NK-92 (cell line): Measurements from ENCODE around the gene DAPK1.

Source experiments
- DNase-seq: peaks from one replicate; lab custom pipeline; 2025; ENCODE audit not compliant: unreplicated experiment; lab: John Stamatoyannopoulos, UW

Gene DAPK1

DNA sequence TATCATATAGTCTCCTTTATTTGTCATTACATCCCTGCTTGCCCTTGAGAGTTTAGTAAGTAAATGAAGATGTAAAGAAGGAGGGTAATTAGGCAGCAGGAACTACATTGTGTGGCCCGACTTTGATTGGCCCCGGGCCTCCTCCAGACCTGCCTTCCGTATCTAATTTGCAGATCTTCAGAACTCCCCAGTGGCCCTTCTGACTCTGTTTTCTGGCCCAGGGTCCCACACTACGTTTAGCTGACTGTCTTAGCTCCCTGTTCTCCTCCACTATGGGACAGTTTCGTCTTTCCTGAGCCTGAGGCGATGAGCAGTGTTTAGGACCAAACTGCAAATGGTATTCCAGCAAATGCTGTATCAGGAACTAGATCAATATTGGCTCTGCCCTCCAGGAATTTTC lies 206.7 kb downstream of the DAPK1 start:
- DNase-seq, result no peak

DNA sequence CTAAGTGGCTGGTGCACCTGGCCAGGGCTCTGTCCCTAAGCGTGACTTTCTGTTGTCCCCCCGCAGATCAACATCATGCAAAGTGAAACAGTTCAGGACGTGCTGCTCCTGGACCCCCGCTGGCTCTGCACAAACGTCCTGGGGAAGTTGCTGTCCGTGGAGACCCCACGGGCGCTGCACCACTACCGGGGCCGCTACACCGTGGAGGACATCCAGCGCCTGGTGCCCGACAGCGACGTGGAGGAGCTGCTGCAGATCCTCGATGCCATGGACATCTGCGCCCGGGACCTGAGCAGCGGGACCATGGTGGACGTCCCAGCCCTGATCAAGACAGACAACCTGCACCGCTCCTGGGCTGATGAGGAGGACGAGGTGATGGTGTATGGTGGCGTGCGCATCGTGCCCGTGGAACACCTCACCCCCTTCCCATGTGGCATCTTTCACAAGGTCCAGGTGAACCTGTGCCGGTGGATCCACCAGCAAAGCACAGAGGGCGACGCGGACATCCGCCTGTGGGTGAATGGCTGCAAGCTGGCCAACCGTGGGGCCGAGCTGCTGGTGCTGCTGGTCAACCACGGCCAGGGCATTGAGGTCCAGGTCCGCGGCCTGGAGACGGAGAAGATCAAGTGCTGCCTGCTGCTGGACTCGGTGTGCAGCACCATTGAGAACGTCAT lies 208.5 kb downstream of the DAPK1 start:
- no peak for DNase-seq

DNA sequence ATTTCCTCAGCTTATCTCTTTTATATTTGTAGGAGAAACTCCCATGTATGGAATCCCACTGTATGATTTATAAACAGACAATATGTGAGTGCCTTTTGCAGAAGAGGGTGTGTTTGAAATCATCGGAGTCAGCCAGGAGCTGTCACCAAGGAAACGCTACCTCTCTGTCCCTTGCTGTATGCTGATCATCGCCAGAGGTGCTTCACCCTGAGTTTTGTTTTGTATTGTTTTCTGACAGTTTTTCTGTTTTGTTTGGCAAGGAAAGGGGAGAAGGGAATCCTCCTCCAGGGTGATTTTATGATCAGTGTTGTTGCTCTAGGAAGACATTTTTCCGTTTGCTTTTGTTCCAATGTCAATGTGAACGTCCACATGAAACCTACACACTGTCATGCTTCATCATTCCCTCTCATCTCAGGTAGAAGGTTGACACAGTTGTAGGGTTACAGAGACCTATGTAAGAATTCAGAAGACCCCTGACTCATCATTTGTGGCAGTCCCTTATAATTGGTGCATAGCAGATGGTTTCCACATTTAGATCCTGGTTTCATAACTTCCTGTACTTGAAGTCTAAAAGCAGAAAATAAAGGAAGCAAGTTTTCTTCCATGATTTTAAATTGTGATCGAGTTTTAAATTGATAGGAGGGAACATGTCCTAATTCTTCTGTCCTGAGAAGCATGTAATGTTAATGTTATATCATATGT lies 210.3 kb downstream of the DAPK1 start:
- no peak for DNase-seq

DNA sequence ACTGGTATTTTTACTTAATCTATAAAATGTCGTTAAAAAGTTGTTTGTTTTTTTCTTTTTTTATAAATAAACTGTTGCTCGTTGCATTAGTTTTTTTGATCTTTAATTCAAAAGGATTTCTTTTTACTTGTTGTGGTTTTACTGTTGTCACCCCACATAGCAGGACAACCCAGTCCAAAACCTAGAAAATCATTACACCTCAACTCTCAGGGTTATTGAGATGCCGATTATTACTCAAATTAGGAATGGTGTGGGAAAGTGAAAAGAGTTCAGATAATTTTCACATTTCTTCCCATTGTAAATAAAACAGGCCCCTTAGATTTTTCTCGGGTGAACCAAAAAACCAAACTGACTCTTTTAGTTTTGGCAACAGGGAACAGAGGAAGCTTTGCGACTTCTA lies 210.9 kb downstream of the DAPK1 start:
- no peak for DNase-seq

DNA sequence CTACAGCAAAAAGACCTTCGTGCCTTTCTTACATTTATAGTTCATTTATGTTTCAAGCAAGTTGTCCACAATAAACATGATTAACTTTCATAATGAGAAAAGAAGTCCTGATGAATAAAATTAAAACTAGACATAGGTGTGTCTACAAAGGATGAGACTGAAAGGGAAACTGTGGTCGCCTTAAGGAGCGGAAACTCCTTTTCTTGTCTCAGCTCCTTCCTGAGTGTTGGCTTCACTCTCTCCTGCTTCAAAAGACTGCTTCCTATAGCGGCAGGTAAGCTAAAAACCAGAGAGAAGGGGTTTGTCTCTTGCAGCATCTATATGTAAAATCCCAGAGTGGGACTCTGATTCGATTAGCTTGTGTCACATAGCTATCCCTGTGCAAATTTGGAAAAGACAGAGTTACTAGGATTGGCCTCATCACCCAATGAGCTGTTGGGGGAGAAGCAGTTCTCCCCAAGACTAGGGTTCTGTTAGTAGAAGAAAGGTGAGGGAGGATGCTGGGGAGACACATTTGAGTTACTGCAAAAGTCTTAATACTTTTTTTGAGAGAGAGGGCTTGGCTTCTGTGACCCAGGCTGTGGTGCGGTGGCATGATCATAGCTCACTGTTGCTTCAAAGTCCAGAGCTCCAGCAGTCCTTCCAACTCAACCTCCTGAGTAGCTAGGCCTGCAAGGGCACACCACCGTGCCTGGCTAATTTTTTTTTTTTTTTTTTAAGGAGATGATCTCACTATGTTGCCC lies 211.5 kb downstream of the DAPK1 start:
- DNase-seq, result no peak

DNA sequence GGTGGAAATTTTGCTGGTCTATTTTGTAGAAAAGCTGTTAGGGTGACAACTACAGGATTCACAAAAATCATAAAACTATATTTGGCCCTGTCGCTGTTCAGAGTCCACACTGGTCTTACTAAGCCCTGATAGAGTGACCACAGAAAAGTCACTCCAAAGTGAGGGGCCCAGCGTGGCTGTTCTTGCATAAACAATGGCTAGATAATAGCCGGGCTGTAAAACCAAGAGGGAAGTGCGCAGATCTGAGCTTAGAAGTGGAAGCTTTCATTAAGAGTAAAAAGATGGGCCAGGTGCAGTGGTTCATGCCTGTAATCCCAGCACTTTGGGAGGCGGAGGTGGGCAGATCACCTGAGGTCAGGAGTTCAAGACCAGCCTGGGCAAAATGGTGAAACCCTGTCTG lies 212.8 kb downstream of the DAPK1 start:
- no peak for DNase-seq

DNA sequence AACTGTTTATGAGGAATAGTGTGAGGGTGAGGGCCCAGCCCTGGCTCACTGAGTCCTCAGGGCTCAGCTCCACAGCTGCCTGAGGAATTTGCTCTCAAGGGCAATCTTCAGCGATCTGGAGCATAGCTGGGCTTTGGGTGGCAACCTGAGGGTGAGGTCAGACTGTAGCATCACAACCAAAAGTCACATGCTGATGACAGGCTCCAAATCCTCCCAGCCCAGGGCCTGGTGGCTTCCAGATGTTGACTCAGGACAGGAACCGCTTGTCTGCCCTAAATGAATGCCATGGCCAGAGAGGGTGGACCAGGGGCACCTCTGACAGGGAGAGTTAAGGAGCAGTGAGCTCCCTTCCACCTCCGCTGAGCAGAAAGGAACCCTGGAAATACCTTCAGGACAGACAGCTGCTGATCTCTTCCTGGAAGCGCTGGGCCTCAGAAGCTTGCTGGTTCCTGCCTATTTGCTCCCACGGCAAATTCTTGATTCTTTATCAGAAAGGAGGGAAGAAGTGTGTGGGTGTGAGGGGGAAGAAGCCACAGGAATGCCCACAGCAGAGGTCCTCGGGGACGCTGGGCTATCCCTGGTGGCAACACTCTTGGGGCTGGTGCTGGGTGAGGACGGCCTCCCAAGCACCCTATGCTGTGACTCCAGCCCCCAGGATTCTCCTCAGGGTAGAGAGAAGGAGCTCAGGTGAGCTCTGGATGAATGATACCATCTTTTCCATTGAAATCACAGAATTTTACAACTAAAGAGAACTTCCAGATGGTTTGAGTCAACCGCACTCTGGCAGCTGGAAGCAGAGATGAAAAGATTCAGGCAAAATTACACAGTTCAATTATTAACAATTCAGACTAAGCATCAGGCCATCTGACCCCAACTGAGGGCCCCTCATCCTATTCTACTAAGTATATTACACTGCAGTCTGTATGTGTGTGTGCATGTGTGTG lies 214.5 kb downstream of the DAPK1 start:
- DNase-seq, result no peak

DNA sequence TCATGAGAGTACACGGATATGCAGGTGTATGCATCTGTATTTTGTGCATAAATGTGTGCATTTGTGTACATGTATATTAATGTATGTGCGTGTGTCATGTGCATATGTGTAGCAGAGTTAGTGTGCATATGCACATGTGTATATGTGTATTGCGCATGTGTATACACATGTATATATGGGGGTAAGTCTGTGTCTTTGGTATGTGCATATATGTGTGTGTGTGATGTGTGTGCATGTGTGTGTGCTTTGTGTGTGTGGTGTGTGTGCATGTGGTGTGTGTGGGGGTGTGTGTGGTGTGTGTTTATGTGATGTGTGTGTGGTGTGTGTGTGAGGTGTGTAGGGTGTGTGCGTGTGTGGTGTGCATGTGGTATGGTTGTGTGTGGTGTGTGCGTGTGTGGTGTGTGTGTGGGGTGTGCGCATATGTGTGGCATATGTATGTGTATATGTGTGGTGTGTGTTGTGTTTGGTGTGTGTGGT lies 215.2 kb downstream of the DAPK1 start:
- no peak for DNase-seq

DNA sequence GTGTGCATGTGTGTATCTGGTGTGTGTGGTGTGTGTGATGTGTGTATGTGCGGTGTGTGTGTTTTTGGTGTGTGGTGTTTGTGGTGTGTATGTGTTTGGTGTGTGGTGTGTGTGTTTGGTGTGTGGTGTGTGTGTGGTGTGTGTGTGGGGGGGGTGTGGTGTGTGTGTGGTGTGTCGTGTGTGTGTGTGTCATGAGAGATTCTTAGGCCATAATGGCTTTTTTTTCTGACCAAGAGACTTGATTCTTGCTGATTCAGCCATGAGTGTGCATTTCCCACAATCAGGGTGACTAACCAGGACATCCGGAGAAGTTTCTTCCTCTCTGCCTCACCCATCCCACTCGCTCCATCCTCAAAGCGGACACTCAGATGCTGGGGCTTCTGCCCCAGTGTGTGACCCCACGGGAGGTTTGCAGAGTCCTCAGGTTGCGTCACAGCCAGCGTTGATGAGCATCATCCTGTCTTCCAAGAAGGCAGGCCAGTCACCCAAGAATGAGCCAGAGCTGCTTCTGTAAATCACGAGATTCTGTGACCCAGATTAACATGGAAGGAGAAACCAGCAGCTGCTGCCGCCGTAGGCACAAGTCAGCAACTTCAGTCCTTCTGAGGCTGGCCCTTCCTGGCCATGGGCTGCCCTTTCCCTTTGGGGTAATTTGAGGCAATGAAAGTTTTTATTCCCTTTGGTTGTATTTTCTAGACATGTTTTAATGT lies 215.8 kb downstream of the DAPK1 start:
- no peak for DNase-seq

DNA sequence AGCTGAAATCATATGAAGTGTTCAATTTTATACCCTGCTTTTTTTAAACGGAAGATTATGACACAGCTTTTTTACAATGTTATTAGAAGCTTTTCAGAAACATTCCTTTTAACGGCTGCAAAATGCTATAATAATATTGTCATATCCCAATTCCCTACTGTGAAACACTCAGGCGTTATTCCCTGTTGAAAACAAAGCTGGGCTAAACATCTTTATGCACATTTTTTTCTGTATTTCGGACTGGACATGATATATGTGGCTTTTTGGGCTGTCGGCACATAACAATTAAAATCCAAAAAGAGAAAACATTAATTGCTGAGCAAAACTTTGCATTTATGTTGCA lies 216.3 kb downstream of the DAPK1 start:
- no peak for DNase-seq

DNA sequence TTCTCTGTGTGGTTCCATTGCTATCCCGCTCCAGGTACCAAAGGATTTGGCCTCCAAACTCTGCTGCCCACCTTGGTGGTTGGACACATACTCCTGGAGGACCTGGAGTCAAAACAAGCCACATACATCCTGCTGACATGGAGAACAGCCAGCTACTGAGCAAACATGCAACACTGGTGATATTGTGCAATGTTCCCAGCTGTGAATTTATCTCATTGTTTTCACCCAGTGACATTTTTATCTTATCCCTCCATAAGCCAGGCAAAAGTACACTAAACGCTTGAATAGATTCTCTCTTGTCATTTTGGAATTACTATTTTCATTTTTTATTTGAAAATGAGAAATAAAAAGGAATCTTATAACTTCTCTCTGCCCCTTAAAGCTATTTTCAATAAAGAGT lies 217.2 kb downstream of the DAPK1 start:
- DNase-seq, result no peak

DNA sequence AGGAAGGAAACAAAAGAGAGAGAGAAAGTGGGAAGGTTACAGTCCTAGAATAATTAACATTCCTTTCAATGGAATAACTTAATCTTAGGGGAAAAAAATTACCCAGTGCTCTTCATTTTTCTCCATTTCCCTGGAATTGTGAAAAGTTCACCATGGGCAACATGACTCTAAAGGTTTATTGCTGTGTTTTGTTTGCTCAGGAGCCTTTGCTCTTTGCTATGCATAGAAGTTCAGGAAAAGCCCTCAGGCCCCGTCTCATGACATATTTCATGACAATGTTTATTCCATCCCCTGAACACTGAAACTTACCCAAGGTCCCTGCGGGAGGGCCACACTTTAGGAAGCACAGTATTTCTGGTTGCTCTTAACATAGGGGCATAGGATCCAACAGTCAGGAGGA lies 218.5 kb downstream of the DAPK1 start:
- no peak for DNase-seq

DNA sequence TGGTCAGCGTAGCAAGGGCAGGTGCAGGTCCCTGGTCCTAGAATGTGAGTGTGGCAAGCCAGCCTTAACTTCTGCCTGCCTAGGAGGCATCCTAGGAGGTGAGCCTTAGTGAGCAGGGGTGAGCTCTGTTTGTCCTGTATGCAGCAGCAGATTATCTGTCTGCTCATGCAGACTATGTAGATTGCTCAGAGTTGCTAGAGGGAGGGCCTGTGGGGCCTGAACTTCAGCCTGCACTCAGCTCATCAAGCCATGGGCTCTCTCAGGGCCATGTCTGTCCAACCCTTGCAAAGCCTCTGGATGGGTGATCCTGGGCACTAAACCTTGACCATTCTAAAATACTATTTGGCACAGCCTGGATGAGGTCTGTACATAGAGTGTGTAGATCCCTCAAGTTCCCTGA lies 219.8 kb downstream of the DAPK1 start:
- no peak for DNase-seq

DNA sequence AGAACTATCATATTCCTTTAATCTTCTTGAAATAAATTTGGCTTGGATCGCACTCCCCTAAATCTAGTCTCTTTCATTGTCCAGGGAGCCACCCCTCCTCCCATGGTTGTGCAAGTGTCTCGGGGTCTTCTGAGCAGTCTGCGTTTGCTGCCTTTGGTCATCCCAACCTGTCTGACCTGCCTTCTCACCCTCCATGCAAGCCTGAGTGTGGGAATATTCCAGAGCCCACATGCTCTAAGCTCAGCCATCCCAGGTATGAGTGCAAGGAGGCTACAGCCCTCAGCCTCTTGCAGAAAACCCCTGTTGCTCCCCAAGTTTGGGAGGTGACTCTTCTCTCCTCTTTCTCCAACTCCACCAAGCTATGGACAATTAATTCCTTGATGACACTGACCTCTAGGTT lies 220.6 kb downstream of the DAPK1 start:
- no peak for DNase-seq

DNA sequence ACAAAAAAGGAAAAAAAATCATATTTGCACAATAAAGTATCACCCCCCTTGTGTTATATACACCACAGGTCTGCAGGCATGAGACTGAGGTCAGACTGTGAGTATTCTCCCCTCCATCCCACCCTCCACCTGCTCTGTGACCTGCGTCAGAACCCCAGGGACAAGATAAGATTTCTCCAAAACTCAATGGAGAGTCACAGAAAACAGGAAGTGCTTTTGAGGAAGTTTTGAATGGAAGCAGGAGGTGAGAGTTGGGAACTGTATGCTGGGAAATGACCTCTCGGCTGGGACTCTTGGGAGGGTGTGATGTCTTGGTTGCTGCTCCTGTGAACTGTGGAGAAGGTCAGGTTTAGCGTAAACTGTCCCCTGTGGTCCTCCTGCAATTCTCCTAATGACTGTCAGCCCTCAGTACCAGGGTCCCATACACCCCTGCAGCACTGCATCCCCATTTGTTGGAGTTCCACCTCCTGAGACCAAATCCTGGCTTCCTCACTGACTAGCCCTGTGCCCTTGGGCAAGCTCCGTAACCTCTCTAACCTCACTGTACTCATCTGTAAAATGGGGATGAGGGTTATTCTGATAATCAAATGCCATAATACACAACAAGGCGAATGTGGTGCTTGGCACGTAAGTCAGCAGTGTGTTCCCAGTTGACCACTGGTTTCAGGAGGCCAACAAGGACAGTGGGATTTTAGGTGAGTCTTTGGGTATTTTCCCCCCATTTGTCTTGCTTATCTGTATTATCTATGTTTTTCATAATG lies 221.4 kb downstream of the DAPK1 start:
- DNase-seq, result no peak

DNA sequence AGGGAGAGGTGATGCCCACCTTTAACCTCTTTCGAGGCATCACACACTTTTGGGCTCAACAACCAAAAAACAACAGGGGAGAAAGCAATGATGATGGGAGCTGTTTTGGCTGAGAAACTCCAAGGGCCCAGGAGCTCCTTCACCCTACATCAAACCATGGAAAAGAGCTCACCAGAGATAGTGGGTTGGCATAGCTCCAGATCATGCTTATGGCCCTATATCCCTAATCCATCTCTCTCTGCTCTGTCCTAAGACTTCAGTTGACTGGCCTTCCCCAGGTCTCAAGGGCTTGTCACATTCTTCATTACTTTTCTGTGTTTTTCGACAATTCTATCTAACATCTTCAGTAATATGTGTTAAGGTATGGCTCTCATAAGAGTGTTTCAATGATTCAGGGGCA lies 222.5 kb downstream of the DAPK1 start:
- DNase-seq, result no peak

DNA sequence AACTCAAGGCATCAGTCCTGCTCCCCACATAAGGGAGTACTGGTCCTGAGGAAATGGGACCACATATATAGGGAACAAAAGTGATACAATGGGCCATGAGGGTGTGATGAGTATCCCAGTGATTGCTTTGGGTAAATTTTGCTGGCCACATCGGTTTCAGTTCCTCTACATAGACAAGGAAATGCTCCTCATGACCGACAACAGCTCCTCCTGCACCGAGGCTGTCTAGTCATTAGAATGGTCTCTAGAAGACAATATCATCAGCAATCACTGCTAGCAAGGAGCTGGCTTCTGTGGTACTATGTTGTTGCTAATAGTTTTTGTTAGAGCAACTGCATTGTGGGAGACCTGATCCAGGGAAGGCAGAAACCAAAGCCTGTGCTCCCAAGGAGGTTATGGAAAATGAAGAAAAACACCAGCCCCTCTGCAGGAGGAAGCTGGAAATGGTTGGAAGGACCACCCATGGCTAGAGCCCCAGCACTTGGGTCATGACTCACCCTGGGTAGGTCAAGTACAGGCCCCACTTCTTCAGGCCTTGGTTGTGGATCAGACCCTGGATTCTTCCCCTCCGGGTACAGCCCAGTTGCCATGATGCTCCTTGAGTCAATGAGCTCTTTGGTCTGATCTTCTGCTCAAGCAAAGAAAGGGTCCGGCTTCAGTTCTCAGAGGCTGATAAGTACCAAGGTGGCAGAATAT lies 224.9 kb downstream of the DAPK1 start:
- no peak for DNase-seq

DNA sequence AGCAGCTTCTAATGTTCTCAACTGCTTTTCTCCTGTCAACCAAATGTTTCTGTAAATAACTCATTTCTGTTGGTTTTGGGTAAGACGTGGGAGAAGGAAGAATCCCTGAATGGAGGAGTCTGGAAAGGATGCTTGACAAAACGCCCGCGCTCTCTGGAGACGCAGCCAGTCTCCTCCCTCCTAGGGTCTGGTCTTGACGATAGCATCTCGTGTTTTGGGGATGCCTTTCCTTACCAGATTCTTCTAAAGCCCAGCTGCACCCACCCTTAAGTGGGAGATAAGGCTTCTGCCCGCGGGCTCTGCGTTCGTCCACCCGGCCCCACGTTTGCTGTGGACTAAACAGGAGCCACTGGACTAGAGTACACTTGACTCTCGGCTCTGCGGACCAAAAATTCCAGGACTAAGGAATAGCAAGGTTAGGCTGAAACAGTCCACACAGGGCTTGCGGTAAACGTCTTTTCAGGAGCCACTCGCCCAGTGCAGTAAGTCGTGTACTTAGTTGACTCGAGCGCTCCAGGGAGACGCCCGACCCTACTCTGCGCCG lies 227.8 kb downstream of the DAPK1 start:
- DNase-seq, result no peak
